ENCODE results near the gene SLC6A4. TPM values are rescaled to one million over a fixed set of nuclear protein-coding genes. Genes with fewer than 3 reads are reported as not detected.

SLC6A4 gene
- total and polyA plus RNA-seq, 3 donors from 2014 or later = 1.7 to 2.4 (median 1.7) TPM

GRCh38 chr17:30186761-30187160 is 48.7 kb downstream of the SLC6A4 start:
- no peak for TF ChIP-seq CTCF (IDR thresholded peaks at IDR 0.05)
- no peak for TF ChIP-seq POLR2A (IDR thresholded peaks at IDR 0.05)
- Histone ChIP-seq H3K4me3 (no peak overlapping the region), H3K36me3 (ENCODE audit: low read depth, missing control alignments) (no peaks in the 10 kb centered on the region), H3K9me3 (no peaks in the 10 kb centered on the region), H3K4me1 (no peaks in the 10 kb centered on the region), H3K27me3 (no peaks in the 10 kb centered on the region), H3K27ac (no peak overlapping the region)
- 77 to 82% methylated on average over 1 of the region's 1 CpG for WGBS, 2 donors
- intact Hi-C loops (cut with DNase I; ENCODE audit: low total_unique reads) = no loop called here
- no peak for DNase-seq

GRCh38 chr17:30176855-30177254 is 58.6 kb downstream of the SLC6A4 start:
- H3K9me3 ChIP-seq = no peaks in the 10 kb centered on the region
- H3K27me3 ChIP-seq = no peaks in the 10 kb centered on the region
- no peaks in the 10 kb centered on the region for H3K4me1 ChIP-seq
- 94 to 96% methylated on average over 5 of the region's 5 CpGs for WGBS, 2 donors
- TF ChIP-seq CTCF (IDR thresholded peaks at IDR 0.05) (no peak), POLR2A (IDR thresholded peaks at IDR 0.05) (no peak)
- H3K36me3 ChIP-seq (ENCODE audit: low read depth, missing control alignments) = no peaks in the 10 kb centered on the region
- DNase-seq = no peak
- intact Hi-C loops (cut with DNase I; ENCODE audit: low total_unique reads) = no loop called here
- no peak overlapping the region for H3K27ac ChIP-seq
- H3K4me3 ChIP-seq = no peak overlapping the region

GRCh38 chr17:30174556-30174955 is 60.9 kb downstream of the SLC6A4 start:
- WGBS, 2 donors = 96 to 100% methylated on average over 1 of the region's 1 CpG
- no peaks in the 10 kb centered on the region for H3K36me3 ChIP-seq (ENCODE audit: low read depth, missing control alignments)

GRCh38 chr17:30173649-30174048 is 61.8 kb downstream of the SLC6A4 start:
- TF ChIP-seq POLR2A (IDR thresholded peaks at IDR 0.05) (no peak), CTCF (IDR thresholded peaks at IDR 0.05) (no peak)

More at GRCh38 chr17:30174556-30174955, 60.9 kb downstream of the SLC6A4 start:
- H3K27me3 ChIP-seq = no peaks in the 10 kb centered on the region
- H3K27ac ChIP-seq = no peak overlapping the region
- intact Hi-C loops (cut with DNase I; ENCODE audit: low total_unique reads) = no loop called here
- TF ChIP-seq POLR2A (IDR thresholded peaks at IDR 0.05) (no peak), CTCF (IDR thresholded peaks at IDR 0.05) (no peak)
- H3K4me3 ChIP-seq = no peak overlapping the region
- no peak for DNase-seq
- H3K9me3 ChIP-seq = no peaks in the 10 kb centered on the region
- no peaks in the 10 kb centered on the region for H3K4me1 ChIP-seq

DNA sequence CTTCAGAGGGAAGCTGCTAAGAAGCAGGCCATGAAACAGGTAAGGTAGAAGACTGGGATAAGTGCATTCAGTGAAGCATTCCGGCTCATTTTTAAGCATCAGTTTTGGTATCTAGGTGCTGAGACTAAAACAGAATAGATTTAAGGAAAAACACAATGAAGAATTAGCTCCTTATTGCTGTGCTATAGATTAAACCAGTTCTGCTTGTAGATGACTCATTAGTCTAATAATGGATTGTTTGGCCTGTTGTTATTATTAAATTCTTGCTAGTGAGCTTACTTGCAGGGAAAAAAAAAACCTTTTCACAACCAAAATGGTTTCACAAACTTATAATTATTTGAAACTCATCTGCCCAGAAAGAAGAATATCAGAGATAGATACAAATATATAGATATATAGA is 62.9 kb downstream of the SLC6A4 start:
- TF ChIP-seq CTCF (IDR thresholded peaks at IDR 0.05) = no peak
- TF ChIP-seq POLR2A (IDR thresholded peaks at IDR 0.05) = no peak
- no peaks in the 10 kb centered on the region for H3K9me3 ChIP-seq
- WGBS, 2 donors = 96 to 98% methylated on average over 1 of the region's 1 CpG
- H3K27ac ChIP-seq = no peak overlapping the region
- intact Hi-C loops (cut with DNase I; ENCODE audit: low total_unique reads) = no loop called here
- H3K27me3 ChIP-seq = no peaks in the 10 kb centered on the region
- no peaks in the 10 kb centered on the region for H3K36me3 ChIP-seq (ENCODE audit: low read depth, missing control alignments)
- H3K4me3 ChIP-seq = no peak overlapping the region
- DNase-seq = no peak
- H3K4me1 ChIP-seq = no peaks in the 10 kb centered on the region

More at GRCh38 chr17:30173649-30174048, 61.8 kb downstream of the SLC6A4 start:
- no peak overlapping the region for H3K4me3 ChIP-seq
- intact Hi-C loops (cut with DNase I; ENCODE audit: low total_unique reads) = no loop called here
- no peak overlapping the region for H3K27ac ChIP-seq
- WGBS, 2 donors = 62 to 66% methylated on average over 2 of the region's 2 CpGs
- H3K4me1 ChIP-seq = no peaks in the 10 kb centered on the region
- H3K9me3 ChIP-seq = no peaks in the 10 kb centered on the region
- H3K36me3 ChIP-seq (ENCODE audit: low read depth, missing control alignments) = no peaks in the 10 kb centered on the region
- no peaks in the 10 kb centered on the region for H3K27me3 ChIP-seq
- no peak for DNase-seq
